ENCODE data around the gene MICU2. TPM values are rescaled to one million over a fixed set of nuclear protein-coding genes. Genes with fewer than 3 reads are reported as not detected.

MICU2 gene
- total and polyA plus RNA-seq, 10 of the 15 experiments (the other 5 are each of a cell fraction or from before 2014, with no cell fraction given): 17.7 to 56.6 (median 43.8) TPM

- FAIRE-seq: no peak
- BruUV-seq (replicated peaks): no TSS peak
- TF ChIP-seq, protein P1, sequence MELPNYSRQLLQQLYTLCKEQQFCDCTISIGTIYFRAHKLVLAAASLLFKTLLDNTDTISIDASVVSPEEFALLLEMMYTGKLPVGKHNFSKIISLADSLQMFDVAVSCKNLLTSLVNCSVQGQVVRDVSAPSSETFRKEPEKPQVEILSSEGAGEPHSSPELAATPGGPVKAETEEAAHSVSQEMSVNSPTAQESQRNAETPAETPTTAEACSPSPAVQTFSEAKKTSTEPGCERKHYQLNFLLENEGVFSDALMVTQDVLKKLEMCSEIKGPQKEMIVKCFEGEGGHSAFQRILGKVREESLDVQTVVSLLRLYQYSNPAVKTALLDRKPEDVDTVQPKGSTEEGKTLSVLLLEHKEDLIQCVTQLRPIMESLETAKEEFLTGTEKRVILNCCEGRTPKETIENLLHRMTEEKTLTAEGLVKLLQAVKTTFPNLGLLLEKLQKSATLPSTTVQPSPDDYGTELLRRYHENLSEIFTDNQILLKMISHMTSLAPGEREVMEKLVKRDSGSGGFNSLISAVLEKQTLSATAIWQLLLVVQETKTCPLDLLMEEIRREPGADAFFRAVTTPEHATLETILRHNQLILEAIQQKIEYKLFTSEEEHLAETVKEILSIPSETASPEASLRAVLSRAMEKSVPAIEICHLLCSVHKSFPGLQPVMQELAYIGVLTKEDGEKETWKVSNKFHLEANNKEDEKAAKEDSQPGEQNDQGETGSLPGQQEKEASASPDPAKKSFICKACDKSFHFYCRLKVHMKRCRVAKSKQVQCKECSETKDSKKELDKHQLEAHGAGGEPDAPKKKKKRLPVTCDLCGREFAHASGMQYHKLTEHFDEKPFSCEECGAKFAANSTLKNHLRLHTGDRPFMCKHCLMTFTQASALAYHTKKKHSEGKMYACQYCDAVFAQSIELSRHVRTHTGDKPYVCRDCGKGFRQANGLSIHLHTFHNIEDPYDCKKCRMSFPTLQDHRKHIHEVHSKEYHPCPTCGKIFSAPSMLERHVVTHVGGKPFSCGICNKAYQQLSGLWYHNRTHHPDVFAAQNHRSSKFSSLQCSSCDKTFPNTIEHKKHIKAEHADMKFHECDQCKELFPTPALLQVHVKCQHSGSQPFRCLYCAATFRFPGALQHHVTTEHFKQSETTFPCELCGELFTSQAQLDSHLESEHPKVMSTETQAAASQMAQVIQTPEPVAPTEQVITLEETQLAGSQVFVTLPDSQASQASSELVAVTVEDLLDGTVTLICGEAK (IDR thresholded peaks at IDR 0.05; ENCODE audit: borderline replicate concordance): no peak
- no peak for TF ChIP-seq TAF1 (IDR thresholded peaks at IDR 0.05; ENCODE audit: borderline replicate concordance, low read depth, low read length)
- no peak for TF ChIP-seq DPF2 (IDR thresholded peaks at IDR 0.05)
- no peak for TF ChIP-seq BACH1 (IDR thresholded peaks at IDR 0.05; ENCODE audit: borderline replicate concordance)
- no peak for TF ChIP-seq E2F8 (IDR thresholded peaks at IDR 0.05; ENCODE audit: low read depth, partially characterized antibody)
- no peak for TF ChIP-seq ZBED1 (IDR thresholded peaks at IDR 0.05; ENCODE audit: borderline replicate concordance)
- WGBS (ENCODE audit: insufficient coverage, insufficient replicate concordance, low lambda C conversion rate, missing lambda C conversion rate): 18% methylated on average over 3 of the region's 3 CpGs
- Histone ChIP-seq H3K27me3 (replicated peaks in 1 of 2; ENCODE audit: control insufficient read depth in 2 of 2, insufficient read depth in 2 of 2, low read length in 1 of 2) (peaks cover 0 to 2% of the 10 kb centered on the region in 2 experiments; a peak in 1 of 4 replicates), H2AFZ (ENCODE audit: control insufficient read depth, low read depth, low read length) (no peak overlapping the region), H3K36me3 (ENCODE audit: control insufficient read depth in 2 of 2, insufficient read depth in 2 of 2, low read length in 1 of 2) (no peaks in the 10 kb centered on the region), H3K79me2 (ENCODE audit: control insufficient read depth, insufficient read depth, low read length) (no peaks in the 10 kb centered on the region), H3K4me3 (no peak overlapping the region), H3K9me3 (replicated peaks; ENCODE audit: control insufficient read depth, insufficient read depth, low read length) (no peaks in the 10 kb centered on the region), H3K9ac (ENCODE audit: control insufficient read depth, insufficient read depth, low read length) (no peak overlapping the region), H3K4me2 (ENCODE audit: control insufficient read depth, insufficient read depth) (no peak overlapping the region), H4K20me1 (ENCODE audit: control insufficient read depth, insufficient read depth) (no peaks in the 10 kb centered on the region), H3K4me1 (ENCODE audit: control insufficient read depth, insufficient read depth, low read length) (0 out of 2 replicates have a peak, but pooled peaks cover 4% of the 10 kb centered on the region), H3K27ac (ENCODE audit: control insufficient read depth, insufficient read depth) (no peak overlapping the region)
- ChIA-PET RAD21 (ENCODE audit: unreplicated experiment) (no interaction called here), SMC1A (ENCODE audit: uncharacterized antibody, unreplicated experiment) (no interaction called here), POLR2A (no interaction called here), CTCF (no interaction called here)
- ATAC-seq: no peak
- intact Hi-C loops (cut with micrococcal nuclease; ENCODE audit: unreplicated experiment): loop anchor here (10.0 kb wide), 1 partner anchor 1405 kb away; no protein-coding TSS in a partner anchor
- DNase-seq (ENCODE audit: low read depth, low spot score): no peak
- in situ Hi-C loops (cut with MboI): no loop called here
These were observed 15.8 kb upstream of the MICU2 start for GRCh38 chr13:21619633-21620220.

All from GM12878 (cell line).